HG03342 (cell line): ENCODE data around the gene SLC66A2.

Experiments used
- ATAC-seq: cut with Tn5 transposase; IDR thresholded peaks from one replicate; pipeline ENCODE4 v1.9.1; 2021; ENCODE audit warnings: mild to moderate bottlenecking, moderate library complexity; ENCODE audit not compliant: unreplicated experiment

The SLC66A2 gene

DNA sequence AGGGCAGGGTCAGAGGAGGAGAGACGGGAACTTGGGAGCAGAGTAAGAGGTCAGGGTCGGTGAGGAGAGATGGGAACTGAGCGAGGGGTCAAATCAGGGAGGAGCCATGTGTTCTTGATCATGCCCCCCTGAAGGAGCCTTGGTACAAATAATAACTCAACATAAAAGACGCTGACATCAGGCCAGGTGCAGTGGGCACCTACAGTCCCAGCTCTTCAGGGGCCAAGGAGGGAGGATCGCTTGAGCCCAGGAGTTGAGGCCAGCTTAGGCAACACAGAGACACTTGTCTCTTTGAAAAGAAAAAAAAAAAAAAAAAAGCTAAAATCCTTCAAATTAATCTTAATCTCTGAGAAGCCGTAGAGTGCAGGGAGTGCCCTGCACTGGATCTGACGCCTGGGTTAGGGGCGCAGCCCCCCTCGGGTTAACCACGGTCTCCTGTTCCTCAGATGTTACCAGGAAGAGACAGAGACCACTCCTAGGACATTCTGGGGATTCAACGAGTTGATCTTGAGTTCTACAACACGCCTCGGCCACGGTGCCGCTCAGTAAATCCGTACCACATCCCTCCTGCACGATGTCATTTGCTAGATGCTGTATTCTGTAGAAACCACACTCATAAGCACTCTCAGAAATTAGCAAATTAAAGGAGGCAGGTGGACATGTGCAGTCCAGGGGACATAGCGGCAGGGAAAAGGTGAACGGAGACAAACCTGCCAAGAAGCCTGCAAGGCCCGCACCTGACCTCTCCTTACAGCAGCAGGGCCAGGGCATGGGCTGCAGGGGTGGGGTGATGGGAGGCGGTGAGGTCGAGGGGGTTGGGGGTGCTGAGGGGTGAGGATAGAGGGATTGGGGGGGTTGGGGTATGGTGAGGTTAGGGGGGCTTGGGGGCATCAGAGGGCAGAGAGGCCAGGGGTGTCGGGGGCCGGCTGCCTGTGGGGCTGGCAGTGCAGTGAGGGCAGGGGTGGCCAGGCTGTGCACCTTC lies 29.2 kb downstream of the SLC66A2 start:
- no peak for ATAC-seq

DNA sequence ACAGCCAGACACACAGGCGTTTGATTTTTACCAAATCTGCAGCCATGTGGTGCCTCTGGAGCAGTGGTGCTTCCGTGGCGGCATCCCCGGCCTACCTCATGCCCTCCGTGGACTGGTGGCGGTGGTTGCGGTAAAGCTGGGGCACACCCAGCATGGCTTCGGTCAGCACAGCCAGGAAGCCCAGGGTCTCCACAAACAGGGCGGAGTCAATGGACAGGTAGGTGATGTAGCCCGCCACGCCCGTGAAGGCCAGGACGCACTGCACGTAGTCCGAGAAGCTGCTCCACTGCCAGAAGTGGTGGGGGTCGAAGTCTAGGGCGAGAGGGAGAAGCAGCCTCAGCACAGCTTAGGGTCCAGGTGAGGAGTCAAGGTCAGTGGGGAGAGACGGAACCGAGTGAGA lies 32.4 kb downstream of the SLC66A2 start:
- no peak for ATAC-seq

DNA sequence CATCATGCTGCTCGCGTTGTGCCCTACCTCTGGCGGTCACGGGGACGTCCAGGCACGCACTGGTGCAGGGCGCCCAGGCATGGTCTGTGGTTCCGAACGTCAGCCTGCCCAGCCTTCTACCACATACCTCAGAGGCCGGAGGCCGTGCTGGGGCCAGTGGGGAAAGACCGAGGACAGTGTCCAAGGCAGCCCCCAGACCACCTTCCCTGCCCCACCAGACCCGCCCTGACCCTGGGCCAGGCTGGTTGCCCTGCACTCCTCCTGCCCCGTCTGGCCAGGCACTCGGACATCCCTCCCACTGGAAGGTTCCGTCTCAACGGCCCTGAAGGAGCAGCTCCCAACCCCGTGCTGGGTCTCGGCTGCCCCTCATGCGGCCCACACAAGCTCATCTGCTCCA lies 32.8 kb downstream of the SLC66A2 start:
- ATAC-seq = no peak

DNA sequence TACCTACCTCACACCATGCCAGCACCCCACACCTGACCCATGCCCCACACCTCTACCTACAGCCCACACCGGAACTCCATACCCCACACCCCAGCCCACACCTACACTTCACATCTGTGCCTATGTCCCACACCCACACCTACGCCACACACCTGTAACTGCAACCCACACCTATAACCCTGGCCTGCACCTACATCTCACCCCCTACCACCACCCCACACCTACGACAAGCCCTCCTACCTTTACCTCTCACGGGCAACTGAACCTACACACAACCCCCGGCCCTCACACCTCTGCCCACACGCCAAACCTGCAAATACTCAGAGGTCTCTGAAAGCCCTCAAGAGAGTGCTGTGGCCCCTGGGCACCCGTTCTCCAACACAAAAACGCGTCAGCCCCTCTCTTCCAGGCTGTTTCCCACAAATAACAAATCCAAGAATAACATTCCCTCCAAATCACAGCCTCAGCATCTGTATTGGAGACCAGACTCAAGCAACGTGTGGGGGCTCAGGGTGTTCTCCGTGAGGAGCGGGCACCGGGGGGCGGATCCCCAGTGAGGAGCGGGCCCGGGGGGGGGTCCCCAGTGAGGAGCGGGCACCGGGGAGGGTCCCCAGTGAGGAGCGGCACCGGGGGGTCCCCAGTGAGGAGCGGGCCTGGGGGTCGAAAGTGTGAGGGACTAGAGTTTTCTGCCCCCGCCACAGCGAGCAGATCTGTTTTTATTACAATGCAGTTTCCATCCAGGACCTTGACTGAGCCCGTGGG lies 33.4 kb downstream of the SLC66A2 start:
- no peak for ATAC-seq

DNA sequence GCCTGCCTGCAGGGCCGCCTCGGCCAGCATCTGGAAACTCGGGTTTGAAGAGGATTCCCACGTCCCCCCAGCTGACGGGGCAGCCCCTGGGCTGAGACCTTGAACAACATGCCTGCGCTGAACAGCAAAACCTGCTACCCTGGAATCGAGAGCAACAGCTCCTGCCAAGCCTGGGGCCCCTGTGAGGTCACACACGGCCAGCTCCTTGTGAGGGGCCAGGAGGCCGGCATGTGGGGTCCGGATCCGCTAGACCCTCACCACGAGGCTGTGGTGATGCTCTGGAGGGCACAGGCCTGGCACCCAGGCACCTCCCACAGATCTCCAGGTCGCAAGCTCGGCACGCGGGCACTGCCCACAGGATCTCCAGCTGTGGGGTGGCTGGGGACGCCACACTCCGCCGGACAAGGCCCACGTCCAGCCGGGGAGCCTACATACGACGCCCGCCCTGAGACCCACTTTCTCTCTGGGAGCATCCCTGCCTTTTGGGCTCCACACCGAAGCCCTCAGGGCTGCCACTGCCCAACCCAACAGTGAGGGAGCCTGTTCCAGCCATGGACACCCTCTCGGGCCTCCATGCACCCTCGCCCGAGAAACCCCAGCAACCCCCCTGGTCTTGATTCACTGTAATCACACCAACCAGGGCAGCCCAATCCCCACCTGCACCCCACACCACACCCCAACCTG lies 34.1 kb downstream of the SLC66A2 start:
- ATAC-seq = no peak

DNA sequence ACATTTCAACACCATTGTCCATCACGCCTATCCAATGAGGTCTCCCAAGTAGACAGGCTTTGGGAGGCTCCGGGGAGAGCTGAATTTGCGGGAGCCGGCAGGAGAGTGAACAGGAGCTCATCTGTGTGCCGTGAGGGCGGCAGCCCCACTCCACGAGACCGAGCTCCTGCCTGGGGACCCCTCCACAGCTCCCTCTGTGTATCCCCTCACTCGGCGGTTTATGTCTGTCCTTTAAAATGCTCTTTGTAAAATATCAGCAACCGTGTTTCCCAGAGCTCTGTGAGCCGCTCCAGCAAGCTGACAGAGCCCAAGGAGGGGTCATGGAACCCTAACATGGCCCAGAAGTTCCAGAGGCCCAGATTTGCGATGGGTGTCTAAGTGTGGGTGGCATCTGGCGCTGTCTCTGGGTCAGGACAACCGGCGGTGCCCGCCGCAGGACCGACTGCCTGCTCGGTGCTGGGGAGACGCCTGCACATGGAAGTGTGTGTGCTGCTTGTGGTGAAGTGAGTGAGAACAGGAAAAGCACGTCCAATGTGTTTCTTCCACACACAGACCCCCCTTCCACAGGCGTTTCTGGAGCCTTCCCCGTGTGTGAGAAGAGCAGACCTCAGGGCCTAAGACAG lies 34.8 kb downstream of the SLC66A2 start:
- ATAC-seq = no peak

DNA sequence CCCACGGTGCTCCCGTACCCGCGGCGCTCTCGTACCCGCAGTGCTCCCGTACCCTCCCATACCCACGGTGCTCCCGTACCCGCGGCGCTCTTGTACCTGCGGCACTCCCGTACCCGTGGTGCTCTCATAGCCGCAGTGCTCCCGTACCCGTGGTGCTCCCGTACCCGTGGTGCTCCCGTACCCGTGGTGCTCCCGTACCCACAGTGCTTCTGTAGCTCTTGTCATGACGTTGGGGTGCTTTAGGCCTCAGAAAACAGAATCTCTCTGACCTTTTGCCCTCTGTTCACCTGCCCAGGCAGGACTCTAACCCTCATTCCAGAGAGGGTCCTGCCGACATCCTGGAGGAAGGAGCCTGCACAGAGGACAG lies 35.3 kb downstream of the SLC66A2 start:
- ATAC-seq = no peak

DNA sequence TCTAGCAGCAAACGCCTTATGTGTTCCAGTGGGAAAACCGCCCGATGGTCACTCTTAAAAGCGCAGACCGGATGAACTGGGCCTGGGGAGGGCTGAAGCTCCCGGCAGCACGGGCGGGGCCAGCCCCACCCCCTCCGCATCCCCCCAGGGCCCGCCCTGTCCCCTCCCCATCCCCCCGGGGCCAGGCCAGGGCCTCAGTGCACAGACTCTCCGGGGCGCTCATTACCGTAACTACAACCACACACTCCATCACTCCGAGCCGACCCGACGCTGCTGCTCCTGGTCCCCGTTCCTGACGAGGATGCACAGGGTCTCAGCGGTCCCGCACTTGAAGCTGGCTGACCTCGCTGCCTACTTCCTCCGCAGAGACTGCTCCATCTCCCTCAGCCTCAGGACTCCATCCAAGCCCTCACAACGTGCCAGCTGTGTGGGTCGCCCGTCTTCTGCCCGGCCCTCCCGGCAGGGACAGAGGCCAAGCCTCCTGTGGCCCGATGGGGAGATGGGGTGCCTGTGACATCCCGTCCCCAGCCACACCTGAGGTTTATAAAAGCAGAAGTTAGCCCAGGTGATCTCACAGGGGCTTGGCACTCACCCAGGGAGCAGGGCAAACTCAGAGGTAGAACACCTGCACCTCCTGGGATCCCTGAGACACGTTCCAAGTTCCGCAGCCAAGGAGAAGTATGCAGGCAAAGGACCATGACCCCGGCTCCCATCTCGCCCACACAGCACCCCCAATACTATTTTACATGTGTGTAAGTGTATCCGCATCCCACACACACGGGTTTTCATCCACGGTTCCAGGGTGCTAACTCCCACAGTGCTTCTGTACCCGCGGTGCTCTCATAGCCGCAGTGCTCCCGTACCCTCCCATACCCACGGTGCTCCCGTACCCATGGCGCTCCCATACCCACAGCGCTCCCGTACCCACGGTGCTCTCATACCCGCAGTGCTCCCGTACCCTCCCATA lies 36.0 kb downstream of the SLC66A2 start:
- no peak for ATAC-seq

DNA sequence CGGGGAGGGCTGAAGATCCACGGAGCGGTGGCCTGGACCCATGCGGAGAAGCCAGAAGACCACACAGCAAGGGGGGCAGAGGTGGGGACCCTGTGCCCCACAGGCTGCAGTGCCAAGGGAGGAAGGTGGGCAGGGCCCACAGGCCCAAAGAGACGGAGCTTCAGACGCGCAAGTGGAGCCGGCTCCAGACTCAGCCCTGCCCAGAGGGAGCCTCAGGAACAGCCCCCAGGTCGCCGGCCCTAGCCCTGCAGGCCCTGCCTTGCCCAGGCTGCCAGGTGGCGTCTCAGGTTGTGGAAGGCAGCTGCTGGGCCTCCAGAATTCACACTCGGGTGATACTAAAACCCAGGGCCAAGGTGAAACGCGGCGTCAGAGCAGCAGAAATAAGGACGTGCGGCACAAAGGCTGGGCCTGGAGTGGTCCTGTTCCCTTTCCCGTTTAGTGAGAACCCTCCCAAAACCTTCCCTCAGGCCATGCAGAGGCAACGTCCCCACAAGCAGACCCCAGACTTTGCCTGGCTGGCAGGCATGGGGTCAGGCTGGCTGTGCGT lies 36.8 kb downstream of the SLC66A2 start:
- no peak for ATAC-seq

DNA sequence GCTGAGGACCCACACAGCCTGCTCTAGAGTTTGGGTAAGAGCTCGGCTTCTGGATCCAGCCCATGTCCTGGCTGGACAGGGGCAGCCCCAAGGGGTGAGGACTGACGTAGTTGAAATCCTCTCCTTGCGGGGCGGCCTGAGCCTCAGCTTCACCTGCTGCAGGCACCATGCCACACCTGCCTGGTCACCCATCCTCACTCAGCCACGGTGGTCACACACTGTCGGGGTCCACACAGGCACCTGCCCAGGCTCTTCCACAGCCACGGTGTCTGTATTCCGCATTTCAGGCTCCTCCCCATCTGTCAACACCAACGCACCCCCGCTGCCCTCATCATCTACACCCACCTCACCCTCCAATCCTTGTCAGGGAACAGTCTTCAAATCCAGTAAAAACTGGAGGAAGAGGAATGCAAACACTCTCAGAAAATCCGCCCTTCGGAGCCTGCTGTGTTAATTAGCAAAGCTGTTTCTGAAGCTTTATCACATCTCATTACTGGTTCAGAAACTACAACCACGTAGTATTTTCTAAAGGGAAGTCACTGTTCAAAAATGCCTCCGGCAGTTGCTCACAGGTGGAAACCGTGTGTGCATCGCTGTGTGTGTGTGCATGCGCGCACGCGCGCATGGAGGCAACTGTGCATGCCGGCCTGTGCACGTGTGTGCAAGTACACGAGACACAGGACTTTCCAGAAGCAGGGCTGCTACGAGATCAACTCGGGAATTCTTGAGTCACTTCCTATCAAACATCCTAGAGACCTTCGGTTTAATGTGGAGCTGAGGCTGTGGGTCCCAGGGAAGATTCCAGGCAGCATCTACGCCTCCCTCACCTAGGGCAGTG lies 38.2 kb downstream of the SLC66A2 start:
- ATAC-seq = no peak

DNA sequence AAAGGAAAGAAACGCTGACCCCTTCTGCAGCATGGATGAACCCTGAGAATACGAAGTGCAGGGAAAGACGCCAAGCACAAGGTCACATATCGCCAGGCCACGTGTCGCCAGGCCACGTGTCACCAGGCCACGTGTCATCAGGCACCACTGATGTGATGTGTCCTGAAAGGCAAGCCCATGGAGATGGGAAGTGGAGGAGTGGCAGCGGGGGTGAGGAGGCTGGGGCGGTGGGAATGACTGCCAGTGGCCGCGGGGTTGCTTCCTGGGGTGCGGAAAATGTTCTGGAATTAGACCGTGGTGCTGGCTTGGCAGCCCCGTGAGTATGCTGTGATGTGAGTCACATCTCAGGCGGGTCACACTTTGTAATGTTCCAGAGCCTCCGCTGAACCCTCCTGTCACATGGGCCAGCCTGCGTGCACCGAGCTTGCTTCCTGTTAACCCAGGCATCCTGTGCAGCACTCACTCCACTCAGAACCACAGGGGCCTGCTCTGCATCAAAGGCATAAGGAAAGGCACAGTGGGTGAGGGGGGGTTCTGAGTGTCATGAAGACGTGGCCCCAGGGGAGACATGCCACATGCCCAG lies 39.0 kb downstream of the SLC66A2 start:
- no peak for ATAC-seq

DNA sequence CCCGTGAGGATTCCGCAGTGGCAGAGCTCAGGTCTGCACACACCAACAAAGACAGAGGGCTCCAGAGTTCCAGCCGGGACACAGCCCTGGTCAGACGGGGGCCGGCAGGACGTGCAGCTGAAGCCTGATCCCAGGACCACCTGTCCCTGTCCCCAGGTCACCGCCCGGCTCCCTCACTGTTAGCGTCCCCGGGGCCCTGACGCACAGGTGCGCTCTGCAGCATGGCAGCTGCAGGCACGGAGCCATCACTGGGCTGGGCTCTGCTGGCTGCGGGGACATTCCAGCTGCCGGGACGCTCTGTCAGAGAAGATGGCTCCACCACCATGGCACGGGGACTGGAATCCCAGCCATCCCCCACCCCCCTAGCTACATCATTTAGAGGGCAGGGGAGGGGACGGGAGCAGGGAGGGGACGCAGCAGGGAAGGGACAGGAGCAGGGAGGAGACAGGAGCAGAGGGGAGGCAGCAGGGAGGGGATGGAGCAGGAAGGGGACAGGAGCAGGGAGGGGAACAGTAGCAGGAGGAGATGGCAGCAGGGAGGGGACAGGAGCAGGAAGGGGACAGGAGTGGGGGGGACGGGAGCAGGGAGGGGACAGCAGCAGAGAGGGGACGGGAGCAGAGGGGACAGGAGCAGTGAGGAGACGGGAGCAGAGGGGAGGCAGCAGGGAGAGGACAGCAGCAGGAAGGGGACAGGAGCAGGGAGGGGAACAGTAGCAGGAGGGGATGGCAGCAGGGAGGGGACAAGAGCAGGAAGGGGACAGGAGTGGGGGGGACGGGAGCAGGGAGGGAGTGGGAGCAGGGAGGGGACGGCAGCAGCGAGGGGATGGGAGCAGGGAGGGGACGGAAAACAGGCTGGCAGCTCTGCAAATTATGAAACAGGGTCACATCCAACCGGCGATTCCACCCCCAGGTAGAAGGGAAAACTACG lies 39.8 kb downstream of the SLC66A2 start:
- ATAC-seq = no peak

DNA sequence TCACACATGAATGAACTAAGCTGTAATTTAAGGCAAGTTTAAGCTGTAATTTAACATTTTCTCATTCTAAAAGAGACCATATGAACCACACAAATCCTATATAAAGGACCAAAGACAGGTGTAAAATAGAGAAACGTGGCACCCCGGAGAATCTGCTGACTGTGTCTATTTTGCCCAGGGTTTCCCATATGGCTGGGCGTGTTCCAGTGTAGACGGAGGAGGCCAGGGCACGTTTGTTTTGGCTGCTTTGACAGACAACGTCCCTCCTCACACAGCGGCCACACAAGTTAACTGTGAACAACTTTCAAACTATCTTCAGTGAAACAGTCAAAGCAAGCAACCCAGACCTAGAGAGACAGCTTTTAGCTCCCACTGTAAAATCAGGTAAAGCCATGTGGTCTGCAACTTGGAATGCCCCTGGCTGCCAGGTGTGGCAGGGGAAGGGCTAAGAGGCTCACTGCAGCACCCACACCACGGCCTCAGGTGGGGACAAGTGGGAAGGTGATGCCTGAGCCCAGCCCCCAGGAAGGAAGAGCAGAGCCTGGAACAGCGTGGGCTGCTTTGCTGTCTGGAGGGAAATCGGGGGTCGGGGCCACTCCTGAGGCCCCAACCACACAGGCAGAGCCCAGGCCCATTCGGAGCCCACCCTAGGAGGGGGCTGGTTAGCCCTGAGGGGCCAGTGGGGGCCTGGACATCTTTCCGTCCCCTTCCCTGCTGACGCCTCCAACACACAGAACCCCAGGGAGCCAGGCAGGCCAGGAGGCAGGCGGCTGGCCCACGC lies 40.7 kb downstream of the SLC66A2 start:
- no peak for ATAC-seq

DNA sequence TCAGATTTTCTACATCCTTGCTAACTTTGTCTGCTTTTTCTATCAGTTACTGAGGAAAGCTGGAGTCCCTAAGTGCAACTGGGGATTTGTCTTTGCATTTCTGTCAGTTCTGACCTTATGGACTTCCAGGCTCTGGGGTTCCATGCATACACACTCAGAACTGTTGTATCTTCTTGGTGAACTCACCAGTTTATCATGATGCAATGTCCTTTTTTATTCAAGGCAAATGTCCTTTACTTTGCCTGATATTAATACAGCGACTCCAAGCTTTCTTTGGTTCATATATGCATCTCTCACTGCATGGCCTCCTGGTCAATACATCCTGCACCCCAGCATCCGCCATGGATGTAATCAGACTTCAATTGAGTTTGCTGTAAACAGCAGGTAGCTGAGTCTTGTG lies 44.7 kb downstream of the SLC66A2 start:
- no peak for ATAC-seq

DNA sequence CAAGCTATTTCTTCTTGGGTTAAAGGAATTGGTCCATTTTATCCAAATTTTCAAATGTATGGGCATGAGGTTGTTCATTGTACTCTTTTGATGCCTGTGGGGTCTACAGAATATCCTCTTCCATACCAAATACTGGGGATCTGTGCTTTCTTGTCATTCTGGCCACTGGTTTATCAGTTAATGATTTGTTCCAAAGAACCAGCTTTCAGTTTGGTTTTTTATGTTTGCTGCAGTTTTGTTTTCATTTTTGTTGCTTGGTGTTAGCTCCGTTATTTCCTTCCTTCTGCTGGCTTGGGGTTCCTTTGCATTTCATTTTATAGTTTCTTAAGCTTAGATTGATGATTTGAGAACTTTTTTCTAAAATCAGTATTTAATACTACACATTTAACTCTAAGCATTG lies 45.5 kb downstream of the SLC66A2 start:
- no peak for ATAC-seq

DNA sequence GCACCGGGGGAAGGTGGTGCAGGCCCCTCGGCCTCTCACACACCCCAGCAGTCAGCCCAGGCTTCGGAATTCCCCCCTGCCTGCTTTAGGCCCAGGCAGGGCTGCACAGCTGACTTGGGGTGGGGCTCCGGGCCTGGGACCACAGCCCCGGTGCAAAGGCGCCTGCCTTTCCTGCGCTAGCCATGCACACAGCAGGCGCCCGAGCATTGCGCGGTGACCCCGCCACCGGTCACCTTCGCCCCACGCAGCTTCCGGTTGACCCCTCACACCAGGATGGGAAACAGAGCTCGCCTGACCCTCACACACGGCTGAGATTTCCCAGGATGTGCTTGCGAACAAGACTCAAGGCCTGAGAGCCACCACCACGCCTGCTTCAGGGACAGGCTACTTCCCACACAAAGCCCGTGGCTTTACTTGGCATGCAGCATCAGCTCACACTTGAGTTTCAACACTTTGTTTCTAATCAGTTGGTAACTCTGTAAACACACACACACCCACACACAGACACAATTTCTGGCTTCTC lies 46.0 kb downstream of the SLC66A2 start:
- ATAC-seq = no peak
